Lower lobe of right lung (tissue), 2 donors: ENCODE measurements around the gene BCL11B. TPM values are rescaled to one million over a fixed set of nuclear protein-coding genes. Genes with fewer than 3 reads are reported as not detected.

Experiments used
- ATAC-seq, 2 donors: fragments of 200-7000 bp; cut with Tn5 transposase; one replicate each; pipeline ENCODE4 v1.9.1; 2020 to 2022; ENCODE audit warnings: mild to moderate bottlenecking in 2 of 2, moderate library complexity in 2 of 2
- DNase-seq: peaks from one replicate; pipeline ENCODE4 v3.0.0-alpha.2; 2020
- H3K27ac ChIP-seq: fragments of 200-600 bp; one replicate; pipeline ENCODE4 v1.8.0; 2022
- H3K27me3 ChIP-seq: fragments of 200-600 bp; one replicate; pipeline ENCODE4 v1.8.0; 2022; ENCODE audit warnings: low read depth
- H3K36me3 ChIP-seq: fragments of 200-600 bp; one replicate; pipeline ENCODE4 v1.8.0; 2022; ENCODE audit warnings: mild to moderate bottlenecking
- H3K4me1 ChIP-seq: fragments of 200-600 bp; one replicate; pipeline ENCODE4 v1.8.0; 2022
- H3K4me3 ChIP-seq: fragments of 200-600 bp; one replicate; pipeline ENCODE4 v1.8.0; 2022; ENCODE audit warnings: mild to moderate bottlenecking
- H3K9me3 ChIP-seq: fragments of 200-600 bp; one replicate; pipeline ENCODE4 v1.8.0; 2022
- intact Hi-C: fragments of 100-400 bp; cut with DNase I; formaldehyde crosslinking; loops from one replicate; pipeline ENCODE4 v1.11.0; 2022
- total RNA-seq: library from RNA; stranded (reverse); fragmentation: NEBNext Ultra II Directional; extraction: Animal tissue kit (Norgen Biotek cat#: 25700); gene quantifications from one replicate; pipeline ENCODE4 v1.2.1, GENCODE V29; 2021
- TF ChIP-seq, protein P1 (sequence below): fragments of 200-600 bp; IDR thresholded peaks from one replicate; pipeline ENCODE4 v1.8.0; 2022; ENCODE audit warnings: antibody characterized with exemption, mild to moderate bottlenecking
- donor health status: DM: no; HTN: yes; CAD: no; lungs with severe emphysema.

BCL11B gene
- total RNA-seq, 1 donor from 2014 or later = 2.3 TPM

DNA sequence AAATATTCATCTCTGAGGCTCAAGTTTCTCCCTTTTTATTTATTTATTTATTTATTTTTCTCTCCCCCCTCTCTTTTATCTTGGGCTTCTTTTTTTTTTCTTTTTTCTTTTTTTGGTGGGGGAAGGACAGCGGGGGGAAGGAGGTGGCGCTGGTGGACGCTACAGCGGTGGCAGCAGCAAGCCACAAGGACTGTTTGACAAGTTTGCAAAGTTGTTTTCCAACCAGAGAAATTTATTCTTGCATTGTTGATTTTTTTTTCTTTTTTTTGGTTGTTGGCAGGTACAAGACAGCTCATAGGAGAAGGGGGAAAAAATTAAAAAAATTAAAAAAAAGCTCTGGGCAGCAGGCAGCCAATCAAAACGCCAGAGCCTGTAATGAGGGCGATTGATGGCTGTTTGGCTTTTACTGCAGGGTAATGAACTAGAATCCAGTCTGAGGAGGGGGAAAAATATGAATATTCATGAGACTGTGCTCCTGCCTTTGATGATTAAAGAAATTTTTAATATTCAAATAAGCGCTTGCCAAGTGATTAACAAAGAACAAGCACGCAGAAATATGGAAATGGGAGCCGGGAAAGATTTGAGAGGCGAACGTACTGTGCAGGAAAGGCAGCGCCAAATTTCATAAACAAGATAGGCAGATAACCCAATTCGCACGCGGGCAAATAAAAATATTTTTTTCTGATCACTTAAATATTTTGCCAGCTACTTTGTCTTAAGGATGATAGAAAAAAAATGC, 36.2 kb downstream of the BCL11B start:
- Histone ChIP-seq H3K27ac (no peak overlapping the region), H3K9me3 (peaks cover 12% of the 10 kb centered on the region), H3K4me3 (no peak overlapping the region), H3K27me3 (peaks cover 29% of the 10 kb centered on the region), H3K4me1 (peaks cover 4% of the 10 kb centered on the region), H3K36me3 (no peaks in the 10 kb centered on the region)
- DNase-seq (no peak), ATAC-seq (no peak)
- intact Hi-C loops = no loop called here
- TF ChIP-seq, protein P1, sequence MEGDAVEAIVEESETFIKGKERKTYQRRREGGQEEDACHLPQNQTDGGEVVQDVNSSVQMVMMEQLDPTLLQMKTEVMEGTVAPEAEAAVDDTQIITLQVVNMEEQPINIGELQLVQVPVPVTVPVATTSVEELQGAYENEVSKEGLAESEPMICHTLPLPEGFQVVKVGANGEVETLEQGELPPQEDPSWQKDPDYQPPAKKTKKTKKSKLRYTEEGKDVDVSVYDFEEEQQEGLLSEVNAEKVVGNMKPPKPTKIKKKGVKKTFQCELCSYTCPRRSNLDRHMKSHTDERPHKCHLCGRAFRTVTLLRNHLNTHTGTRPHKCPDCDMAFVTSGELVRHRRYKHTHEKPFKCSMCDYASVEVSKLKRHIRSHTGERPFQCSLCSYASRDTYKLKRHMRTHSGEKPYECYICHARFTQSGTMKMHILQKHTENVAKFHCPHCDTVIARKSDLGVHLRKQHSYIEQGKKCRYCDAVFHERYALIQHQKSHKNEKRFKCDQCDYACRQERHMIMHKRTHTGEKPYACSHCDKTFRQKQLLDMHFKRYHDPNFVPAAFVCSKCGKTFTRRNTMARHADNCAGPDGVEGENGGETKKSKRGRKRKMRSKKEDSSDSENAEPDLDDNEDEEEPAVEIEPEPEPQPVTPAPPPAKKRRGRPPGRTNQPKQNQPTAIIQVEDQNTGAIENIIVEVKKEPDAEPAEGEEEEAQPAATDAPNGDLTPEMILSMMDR = no peak

DNA sequence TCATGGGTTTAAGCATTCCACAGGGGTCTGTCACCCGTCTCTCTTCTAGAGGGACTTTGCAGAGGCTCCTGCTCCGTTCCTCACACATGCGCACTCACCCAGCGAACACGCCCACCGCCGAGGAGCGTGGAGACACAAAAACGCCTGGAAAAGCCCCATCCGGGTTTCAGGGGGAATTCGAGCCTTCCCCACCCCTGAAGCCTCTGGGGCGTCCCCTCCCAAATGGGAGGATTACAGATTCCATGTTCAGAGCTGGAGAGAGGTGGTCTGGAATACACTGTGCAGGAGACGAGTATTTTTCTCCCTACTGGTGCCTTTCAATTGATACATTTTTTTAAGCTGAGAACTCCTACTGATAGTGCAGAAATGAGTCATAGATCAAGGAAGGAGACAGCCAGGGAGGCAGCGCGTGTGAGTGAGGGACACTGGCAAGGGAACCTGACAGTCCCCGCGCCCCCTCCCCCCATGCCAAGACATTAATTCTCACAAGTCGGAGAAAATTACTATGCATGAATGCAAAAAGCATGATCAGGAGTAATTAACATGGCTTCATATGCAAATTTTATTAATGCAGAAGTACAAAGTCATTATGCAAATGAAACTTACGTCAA, 36.9 kb downstream of the BCL11B start:
- DNase-seq (no peak), ATAC-seq (no peak)
- Histone ChIP-seq H3K36me3 (no peaks in the 10 kb centered on the region), H3K4me1 (peaks cover 4% of the 10 kb centered on the region), H3K9me3 (peaks cover 12% of the 10 kb centered on the region), H3K27ac (no peak overlapping the region), H3K4me3 (no peak overlapping the region), H3K27me3 (peaks cover 32% of the 10 kb centered on the region)
- TF ChIP-seq, protein P1 = no peak
- intact Hi-C loops = no loop called here

DNA sequence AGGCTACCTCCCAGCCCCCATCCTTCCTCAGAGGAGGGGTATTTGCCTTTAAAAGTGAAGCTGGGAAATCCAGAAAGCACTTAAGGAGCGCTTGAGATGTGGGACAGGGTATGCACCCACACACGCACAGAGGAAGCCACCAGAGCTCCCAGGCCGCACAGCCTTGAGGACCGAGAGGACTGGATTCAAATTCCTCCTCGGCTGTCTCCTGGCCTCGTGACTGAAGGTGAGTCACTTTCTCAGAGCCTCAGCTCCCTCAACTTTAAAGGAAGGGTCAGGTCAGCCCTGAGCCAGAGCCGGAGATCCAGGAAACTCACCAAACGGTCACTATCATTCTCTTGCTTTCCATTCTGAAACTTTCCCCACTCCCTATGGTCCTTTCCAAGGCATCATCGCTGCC, 37.6 kb downstream of the BCL11B start:
- Histone ChIP-seq H3K4me1 (peaks cover 4% of the 10 kb centered on the region), H3K36me3 (no peaks in the 10 kb centered on the region), H3K27me3 (peaks cover 32% of the 10 kb centered on the region), H3K9me3 (peaks cover 12% of the 10 kb centered on the region), H3K27ac (peak overlapping the region; percentile 11), H3K4me3 (no peak overlapping the region)
- no peak for ATAC-seq
- TF ChIP-seq, protein P1 = no peak
- intact Hi-C loops = no loop called here
- DNase-seq = no peak

DNA sequence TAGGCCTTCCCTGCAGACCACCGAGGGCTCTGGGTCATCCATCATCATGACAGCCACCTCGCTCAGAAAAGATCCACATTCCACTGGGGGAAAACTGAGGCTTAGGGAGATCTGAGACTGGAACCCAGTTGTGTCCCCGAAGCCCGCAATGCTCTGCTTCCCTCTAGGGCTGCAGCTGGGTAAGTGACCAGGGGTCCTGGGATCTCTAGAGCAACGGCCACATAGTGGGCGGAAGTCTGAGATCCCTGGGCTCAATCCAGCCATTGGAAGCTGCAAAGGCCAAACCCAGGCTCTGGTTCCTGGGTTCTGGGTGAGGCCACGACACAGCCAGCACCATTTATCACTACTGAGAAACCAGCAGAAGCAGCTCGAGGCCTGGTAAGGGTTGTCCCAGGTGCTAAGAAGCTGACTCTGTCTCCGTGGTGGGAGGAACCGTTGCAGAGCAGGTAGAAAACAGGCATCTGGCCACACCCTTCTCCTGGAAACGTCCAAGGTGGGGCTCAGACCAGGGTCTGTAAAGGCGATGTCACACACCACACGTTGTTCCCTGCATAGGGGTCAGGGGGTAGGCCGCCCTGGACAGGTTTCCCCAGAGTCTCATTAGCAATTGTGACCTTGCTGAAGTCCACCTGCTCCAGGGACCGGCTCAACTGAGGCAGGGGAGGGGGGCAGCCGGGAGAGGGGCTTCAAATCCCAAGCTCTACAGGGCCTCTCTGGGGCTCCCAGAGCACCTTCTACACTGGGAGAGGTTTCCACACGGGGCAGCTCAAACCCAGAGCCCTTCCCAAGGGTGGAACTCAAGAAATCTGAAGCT, 38.6 kb downstream of the BCL11B start:
- H3K27me3 ChIP-seq = peaks cover 32% of the 10 kb centered on the region
- peaks cover 4% of the 10 kb centered on the region for H3K4me1 ChIP-seq
- intact Hi-C loops = no loop called here
- TF ChIP-seq, protein P1 = no peak
- ATAC-seq (no peak), DNase-seq (no peak)
- no peak overlapping the region for H3K27ac ChIP-seq
- peaks cover 12% of the 10 kb centered on the region for H3K9me3 ChIP-seq
- H3K4me3 ChIP-seq = no peak overlapping the region
- H3K36me3 ChIP-seq = no peaks in the 10 kb centered on the region

DNA sequence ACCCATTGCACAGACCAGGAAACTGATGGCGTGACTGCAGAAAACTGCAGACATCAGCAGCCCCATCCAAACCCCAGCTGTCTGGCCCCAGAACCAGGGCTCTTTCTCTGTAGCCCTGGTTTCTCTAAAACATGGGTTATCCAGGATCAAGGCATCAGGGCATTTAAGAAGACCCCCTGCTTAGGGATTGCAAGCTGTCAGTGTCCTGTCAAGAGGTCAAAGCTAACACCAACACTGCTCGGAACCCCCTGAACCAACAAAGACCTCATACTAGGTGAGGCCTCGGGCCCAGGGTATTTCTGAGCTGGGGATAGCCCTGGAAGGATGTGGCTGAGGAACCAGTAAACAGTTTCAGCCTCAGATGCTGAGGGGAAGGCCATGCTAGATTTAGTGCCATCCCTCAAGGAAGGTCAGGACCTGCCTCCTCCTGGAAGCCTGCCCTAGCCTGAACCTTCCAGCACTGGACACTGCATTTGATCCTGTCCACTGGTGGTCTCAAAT, 39.2 kb downstream of the BCL11B start:
- H3K27ac ChIP-seq = no peak overlapping the region
- H3K9me3 ChIP-seq = peaks cover 12% of the 10 kb centered on the region
- ATAC-seq (no peak), DNase-seq (no peak)
- peaks cover 4% of the 10 kb centered on the region for H3K4me1 ChIP-seq
- TF ChIP-seq, protein P1 = no peak
- H3K27me3 ChIP-seq = peaks cover 32% of the 10 kb centered on the region
- H3K4me3 ChIP-seq = no peak overlapping the region
- intact Hi-C loops = no loop called here
- no peaks in the 10 kb centered on the region for H3K36me3 ChIP-seq
